HG03135 (cell line): ENCODE results near the gene INPP1.

Source experiments
- ATAC-seq: cut with Tn5 transposase; IDR thresholded peaks from one replicate; pipeline ENCODE4 v1.9.1; 2021; ENCODE audit warnings: mild to moderate bottlenecking, moderate library complexity; ENCODE audit not compliant: unreplicated experiment

INPP1 gene

DNA sequence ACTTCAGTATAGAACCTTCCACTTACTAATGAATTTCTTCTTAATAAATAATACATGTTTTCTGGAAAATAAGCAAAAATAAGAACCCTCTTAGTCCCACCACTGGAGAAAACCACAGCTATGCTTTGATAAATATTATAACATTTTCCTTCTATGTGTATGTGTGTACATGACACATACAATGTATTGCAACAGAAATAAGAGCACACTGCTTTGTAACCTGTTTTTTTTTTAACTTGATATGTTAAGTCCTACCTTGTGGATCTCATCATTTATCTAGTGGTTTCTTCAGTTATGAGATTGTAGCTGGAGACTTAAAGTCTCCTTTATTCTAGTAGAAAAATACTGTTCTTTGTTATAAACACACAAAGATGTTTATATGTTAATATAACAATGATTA, 17.2 kb downstream of the INPP1 start:
- no peak for ATAC-seq

DNA sequence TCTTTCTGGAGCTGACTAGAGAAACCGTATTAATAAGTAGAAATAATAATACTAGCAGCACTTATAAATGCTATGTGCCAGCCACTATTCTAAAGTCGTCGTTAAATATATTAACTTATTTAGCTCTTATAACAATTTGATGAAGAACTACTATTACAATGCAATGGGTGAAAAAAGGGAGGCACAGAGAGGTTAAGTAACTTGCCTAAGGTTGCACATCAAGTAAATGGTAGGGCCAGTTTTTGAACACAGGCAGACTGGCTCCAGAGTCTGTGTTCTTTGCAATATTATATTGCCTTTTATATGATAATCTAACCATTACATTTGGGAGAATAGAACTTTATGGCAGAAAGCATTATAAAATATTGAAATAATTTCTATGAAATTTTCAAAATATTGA, 17.6 kb downstream of the INPP1 start:
- no peak for ATAC-seq

DNA sequence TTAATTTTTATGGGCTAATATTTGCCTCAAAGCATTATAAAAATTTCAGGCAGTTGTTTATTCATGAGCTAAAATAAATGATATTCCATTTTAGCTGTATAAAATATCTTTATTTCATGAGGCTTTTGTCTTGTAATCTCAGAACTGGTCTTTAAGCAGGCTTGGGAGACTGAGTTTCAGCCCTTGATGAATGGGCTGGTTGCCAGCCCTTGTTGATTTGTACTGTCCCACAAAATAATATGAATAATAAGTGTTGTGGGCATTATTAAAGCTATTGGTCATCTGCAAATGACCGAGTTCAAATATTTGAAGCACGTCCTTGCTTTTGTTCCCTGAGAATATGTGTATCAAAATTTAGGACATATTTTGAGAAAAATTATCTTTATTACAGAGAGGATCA, 18.2 kb downstream of the INPP1 start:
- ATAC-seq, result no peak

DNA sequence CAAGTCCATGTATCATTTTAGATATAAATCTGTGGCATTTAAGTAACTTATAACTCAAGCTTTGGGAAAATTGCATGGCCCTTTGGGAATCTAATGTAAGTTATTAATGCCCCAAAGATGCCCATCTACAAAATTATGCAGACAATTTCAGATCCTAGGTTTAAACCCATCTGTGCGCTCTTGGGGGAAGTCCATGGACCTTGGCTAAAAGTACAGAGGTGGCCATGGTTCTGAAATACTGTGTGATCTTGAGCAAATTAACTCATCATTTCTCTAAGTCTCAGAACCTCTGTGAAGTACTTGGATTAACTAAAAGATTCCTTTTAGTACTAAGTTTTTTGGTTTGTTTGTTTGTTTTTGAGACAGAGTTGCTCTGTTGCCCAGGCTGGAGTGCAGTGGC, 19.5 kb downstream of the INPP1 start:
- ATAC-seq, result no peak

DNA sequence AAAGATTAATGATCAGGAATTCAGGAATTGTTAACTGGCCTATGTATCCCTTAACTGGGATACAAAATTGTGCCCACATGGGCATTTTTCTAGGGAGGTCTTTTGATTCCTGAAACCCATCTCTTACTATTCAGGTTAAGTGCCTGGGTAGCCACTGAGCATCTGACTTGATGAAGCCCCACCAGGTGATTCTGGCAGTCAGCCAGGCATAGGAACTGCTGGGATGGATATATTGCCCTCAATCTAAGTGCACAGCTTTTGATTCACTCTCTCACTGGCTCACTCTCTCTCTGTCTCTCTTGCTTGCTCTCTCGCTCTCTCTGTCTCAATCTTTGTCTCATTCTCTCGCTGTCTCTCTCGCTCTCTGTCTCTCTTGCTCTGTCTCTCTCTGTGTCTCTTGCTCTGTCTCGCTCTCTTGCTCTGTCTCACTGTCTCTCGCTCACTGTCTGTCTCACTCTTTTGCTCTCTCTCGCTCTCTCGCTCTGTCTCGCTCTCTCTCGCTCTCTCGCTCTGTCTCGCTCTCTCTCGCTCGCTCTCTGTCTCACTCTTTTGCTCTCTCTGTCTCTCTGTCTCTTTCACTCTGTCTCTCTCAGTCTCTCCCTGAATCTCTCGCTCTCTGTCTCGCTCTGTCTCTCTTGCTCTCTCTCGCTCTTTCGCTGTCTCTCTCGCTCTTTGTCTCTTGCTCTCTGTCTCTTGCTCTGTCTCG, 22.3 kb downstream of the INPP1 start:
- ATAC-seq, result no peak

DNA sequence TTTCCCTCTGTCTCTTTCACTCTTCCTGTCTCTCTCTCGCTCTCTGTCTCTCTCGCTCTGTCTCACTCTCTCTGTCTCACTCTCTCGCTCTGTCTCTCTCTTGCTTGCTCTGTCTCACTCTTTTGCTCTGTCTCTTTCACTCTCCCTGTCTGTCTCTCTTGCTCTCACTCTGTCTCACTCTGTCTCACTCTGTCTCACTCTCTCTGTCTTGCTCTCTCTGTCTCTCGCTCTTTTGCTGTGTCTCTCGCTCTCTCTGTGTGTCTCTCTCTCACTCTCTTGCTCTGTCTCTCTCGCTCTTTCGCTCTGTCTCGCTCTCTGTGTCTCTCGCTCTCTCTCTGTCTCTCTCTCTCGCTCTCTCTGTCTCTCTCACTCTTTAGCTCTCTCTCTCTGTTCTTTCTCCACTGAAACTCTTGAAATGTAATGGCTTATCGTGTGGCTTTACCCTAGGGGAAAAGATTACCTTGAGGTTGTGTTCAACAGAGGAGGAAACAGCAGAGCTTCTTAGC, 22.9 kb downstream of the INPP1 start:
- no peak for ATAC-seq

DNA sequence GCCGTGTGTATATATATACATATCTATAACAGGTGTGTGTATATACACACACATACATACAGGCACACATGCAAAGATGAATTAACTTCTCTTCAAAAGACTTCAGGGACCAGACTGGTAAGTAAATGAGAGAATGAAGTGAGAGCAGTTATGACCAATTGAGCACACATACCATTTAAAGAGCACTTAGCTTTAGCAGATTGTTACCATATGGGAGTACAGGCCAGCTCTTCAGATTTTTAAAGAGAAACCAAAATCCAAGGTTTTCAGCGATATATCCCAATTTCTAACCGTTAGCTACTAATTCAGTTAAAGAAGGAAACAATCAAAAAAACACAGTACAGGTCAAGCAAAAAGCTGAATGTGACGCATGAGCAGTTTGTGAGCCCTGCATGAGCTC, 23.7 kb downstream of the INPP1 start:
- ATAC-seq, result no peak

DNA sequence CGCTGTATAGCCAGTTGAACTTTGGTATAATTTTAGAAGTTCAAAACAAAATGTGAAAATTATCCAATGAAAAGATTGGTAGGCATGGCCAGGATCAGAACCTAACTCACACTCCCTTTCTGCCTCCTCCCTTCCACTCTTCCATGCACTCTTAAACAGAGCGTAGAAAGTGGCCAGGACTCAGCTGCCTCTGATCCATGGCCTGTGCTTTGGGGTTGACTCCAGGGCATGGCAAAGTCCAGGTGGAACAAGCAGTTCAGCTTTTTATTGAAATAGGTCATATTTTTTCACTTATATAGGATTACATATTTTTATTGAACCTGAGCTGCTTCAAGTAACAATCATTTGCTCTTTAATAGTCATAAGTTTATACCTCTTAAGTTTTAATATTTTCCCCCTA, 26.2 kb downstream of the INPP1 start:
- no peak for ATAC-seq

DNA sequence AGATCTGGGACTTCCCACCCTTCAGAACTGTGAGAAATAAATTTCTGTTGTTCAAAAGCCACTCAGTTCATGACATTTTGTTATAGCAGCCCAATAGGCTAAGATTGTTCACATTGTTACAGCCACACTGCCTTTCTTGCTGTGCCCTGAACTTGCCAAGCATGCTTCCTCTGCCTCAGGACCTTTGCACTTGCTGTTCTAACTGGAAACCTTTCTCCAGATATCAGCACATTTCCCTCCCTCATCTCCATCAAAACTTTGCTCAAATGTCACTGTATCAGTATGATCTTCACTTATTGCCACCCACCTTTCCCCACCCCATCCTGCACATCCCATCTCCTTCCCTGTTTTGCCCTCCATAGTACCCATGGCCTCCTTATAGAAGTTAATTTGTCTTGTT, 32.7 kb downstream of the INPP1 start:
- ATAC-seq, result no peak

DNA sequence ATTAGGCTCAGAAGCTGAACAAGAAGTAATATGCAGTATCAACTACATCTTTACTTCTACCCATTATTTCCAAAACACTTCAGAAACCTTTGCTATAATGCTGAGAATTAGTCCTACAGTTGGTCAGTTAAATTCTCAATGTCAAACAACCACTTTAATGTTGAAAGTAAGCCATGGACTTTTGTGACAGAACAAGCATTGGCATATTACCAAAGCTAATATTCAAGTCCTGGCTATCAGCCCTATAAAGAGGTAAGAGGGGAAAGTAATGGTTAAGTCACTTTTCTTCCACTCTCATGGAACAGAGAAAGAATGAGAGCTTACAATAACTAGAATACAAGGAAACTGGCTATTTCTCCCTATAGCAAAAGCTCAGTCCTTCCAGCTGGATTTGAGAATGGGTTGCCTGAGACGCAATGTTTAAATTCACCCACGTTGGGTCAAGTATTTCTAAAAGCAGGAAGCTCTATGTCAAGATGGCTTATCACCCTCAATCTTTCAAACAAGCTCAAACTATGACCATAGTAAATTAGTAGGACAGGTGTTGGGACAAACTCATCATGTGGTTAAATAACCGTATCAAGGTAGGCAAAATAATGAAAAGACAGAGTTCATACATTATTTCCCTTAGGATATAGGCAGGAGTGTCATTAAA, 33.3 kb downstream of the INPP1 start:
- no peak for ATAC-seq

DNA sequence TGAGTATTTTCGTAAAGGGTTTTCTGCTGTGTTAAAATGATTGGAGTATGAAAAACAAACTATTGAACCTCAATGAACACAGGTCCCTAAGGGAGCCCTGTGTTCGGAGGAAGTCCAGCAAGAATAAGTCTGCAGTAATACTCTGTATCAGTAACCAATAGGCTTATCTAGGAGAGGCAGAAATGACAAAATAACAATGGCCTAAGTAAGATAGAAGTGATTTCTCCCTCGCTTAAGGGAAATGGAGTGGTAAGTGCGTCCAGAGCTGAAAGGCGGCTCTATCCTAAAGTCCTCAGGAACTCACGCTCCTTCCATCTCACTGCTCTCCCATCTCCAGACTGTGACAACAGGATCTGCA, 35.5 kb downstream of the INPP1 start:
- no peak for ATAC-seq

DNA sequence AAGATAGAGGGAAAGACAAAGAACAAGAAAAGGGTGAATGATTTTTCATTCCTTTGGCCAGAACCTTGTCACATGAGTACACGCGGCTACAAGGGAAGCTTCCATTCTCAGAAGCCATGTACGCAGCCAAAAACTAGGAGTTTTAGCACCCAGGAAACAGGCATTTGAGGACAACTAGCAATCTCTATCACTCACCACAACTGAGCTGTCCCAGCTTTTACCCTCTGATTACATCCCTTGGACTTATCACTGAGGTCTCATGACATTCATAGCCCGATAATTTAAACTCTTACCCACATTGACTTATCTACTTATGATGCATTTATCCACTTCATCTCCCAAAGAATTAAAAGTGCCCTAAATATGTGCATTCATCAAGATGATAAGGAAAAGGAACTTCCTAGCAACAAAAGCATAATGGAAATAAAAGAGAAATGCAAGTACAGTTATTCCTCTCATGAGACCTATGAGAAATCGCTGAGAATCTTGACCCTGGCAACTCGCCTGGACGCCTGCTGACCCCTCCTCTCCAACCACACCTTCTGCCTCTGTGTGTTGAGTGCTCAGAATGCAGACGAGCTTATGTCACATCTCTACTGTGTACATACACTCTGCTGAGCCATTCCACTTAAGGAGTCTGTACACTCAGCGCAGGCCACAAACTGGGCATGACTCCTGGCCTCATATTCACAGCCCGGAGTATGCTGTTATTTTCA, 36.0 kb downstream of the INPP1 start:
- ATAC-seq, result no peak

DNA sequence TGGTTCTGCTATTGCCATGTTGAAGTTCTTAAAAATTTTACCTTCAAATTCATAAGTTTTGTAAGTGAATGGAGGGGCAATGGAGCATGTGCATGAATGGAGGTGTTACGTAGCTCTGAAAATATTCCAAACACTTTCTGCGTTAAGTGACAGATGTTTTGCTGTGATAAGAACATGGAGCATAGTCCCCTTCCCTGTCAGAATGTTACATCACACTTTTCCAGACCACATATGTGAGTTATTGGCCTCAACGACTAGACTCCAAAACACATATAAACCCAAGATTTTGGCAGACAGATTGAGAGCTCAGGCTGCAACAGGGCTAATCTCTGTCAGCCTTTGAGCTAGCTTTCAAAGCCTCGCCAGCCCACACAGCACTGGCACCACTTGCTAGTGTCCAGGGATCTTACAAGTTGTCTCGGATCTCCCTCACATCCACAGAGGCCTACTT, 37.6 kb downstream of the INPP1 start:
- no peak for ATAC-seq

DNA sequence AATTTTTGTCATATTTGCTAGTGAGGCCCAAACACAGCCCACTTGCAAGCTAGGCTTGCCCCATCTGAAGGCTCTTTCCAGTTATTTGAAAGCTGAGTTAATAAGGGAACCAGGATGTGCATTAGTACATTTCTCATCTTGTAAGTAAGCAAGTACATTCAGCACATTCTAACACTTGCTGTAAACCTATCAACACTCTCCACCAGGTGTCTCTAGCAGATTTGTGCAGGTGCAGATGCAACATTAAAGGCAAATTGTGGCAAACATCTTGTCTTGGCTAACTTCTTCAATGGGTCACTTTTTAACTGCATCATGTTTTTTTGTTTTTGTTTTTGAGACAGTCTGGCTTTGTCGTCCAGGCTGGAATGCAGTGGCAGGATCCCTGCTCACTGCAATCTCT, 39.5 kb downstream of the INPP1 start:
- ATAC-seq, result peak; percentile 86

DNA sequence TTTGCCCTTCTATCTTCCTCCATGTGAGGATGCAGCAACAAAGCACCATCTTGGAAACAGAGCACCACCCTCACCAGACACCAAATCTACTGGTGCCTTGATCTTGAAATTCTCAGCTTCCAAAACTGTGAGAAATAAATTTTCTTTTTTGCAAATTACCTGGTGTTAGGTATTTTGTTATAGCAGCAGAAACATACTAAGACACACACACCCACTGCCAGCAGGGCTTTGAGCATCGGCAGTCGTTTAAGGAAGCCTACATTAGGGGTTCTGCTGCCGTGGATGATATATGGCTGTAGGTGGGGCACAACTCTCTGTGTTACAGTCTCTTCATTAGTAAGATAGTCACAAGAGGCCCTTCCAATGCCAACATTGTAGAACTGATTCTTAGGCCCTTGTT, 44.0 kb downstream of the INPP1 start:
- no peak for ATAC-seq

DNA sequence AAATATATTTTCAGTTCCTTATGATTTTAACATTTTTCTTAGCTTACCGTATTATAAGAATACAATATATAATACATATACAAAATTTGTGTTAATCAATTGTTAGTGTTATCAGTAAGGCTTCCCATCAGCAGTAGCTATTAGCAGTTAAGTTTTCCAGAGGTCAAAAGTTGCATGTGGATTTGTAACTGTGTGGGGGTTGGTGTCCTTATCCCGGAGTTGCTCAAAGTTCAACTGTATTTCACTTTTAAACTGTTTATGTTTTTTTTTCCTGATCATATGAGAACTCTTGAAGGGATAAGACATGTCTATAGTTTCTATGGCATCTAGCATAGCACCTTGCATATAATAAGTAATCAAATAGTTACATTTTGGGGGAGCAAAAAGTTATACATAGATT, 52.9 kb downstream of the INPP1 start:
- no peak for ATAC-seq

DNA sequence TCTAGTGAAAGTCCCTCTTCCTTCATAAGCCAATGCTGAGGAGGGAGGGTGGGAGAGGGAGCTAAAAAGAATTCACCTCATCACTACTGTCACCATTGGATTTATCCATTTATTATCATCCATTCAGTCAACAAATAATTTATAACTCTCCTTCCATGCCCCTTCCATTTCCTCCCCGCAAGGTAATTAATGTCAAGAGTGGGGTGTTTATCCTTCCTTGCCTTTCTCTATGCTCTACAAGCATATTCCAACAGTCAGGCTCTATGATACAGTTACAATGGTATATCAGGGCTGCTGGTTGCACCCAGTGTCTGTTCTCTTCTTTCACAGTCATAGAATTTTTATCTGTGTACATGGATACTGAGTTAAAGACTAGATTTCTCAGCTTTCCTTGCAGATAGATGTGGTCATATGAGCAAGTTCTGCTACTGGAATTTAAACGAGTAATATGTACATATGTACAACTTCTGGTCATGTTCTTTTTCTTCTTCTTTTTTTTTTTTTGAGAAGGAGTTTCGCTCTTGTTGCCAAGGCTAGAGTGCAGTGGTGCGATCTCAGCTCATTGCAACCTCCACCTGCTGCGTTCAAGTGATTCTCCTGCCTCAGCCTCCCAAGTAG, 59.7 kb downstream of the INPP1 start:
- no peak for ATAC-seq

DNA sequence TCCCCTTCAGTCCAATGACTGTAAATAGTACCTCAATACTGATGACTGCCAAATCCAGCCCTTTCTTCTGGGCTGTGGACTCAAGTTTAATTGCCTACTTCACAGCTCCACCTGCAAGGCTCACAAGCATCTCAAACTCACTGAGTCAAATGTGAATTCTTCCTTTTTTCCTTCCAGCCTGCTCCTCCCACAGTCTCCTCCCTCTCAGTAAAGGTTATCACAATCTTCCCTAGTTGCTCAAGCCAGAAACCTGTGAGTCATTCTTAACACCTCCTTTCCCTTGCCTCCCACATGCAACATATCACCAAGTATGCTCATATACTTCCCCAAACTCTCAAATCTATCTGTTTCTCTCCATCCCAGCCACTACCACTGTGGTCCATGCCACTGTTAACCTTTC, 61.1 kb downstream of the INPP1 start:
- no peak for ATAC-seq

DNA sequence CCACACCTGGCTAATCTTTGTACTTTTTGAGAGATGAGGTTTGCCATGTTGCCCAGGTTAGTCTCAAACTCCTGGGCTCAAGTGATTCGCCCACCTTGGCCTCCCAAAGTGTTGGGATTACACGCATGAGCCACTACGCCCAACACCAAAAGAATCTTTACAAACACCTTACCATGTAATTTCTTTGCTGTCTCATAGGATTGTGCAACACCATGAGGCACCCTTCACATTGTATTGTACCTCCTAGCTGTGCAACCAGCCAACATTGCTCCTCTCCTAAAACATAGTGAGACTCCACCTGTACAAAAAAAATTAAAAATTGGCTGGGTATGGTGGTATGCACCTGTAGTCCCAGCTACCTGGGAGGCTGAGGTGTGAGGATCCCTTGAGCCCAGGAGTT, 61.7 kb downstream of the INPP1 start:
- ATAC-seq, result no peak

DNA sequence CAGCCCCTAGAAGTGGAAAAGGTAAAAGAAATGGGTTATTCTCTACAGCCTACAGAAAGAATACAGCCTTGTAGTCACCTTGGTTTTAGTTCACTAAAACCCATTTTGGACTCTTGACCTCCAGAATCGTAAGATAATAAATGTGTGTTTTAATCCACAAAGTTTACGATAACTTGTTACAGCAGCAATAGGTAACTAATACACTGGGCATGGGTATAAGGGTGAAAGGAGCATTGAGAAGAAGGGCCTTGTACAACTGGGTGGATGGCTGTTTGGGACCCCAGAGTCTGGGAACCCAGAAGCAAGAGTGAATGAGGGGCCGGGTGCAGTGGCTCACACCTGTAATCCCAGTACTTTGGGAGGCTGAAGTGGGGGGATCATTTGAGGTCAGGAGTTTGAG, 62.6 kb downstream of the INPP1 start:
- ATAC-seq, result no peak

DNA sequence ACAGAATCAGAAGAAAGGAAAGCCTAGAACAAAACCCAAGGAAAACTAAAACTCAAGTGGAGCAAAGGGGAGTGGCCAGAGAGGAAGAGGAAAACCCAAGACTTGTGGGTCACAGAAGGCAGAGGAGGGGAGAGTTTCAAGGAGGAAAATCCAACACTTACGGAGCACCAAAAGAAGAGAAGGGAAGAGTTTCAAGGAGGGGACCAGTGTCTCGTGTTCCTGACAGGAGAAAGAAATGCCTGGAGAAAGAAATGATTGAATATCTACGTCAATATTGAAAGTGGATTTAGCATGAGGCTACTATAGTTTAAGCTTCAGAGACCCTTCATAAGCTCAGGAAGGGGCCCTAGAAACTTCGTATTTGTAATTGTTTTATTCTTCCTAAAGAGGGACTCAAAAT, 63.4 kb downstream of the INPP1 start:
- ATAC-seq, result no peak

DNA sequence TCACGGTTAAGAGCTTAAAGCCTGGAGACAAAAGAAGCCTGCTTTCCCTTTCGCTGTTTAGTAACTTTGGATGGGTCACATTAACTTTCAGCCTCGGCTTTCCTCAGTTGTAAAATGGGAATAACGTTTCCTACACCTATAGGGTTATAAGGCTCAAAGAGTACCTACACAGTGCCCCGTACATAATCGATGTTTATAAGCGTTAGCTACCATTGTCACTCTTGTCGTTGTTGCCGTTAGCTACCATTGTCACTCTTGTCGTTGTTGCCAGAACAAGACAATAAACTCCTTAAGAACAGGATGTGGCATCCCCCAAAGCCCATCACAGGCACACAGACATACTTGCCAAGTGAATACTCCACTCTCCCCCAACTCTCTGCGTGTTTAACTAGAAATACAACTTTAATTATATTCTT, 63.9 kb downstream of the INPP1 start:
- peak; percentile 13 for ATAC-seq
